ENCODE data around the gene ISG15. TPM values are rescaled to one million over a fixed set of nuclear protein-coding genes. Genes with fewer than 3 reads are reported as not detected.

ISG15 gene
- polyA plus RNA-seq (ENCODE audit: insufficient read length) = 6.2 TPM

GRCh38 chr1:1013105-1013921 lies at the start of gene ISG15:
Gene ISG15, plus strand, starts transcription at chr1:1013497. Its CDS starts 77 bp downstream, at chr1:1013574.
- DNase-seq (ENCODE audit: low read depth) = peak; percentile 80

- DNase-seq (ENCODE audit: low read depth) = no peak
Observed at GRCh38 chr1:963746-964525, 49.4 kb upstream of the ISG15 start.

GRCh38 chr1:964691-965525 lies 48.4 kb upstream of the ISG15 start:
- DNase-seq (ENCODE audit: low read depth) = no peak

- DNase-seq (ENCODE audit: low read depth) = no peak
Observed at GRCh38 chr1:965526-966134, 47.7 kb upstream of the ISG15 start.

- DNase-seq (ENCODE audit: low read depth) = no peak
Observed at GRCh38 chr1:966135-966703, 47.1 kb upstream of the ISG15 start, which contains the start of gene PLEKHN1. Gene PLEKHN1, plus strand, starts transcription at chr1:966482. Its CDS starts 50 bp downstream, at chr1:966532.

- DNase-seq (ENCODE audit: low read depth) = no peak
Observed at GRCh38 chr1:966704-967300, 46.5 kb upstream of the ISG15 start.

GRCh38 chr1:967466-968343 lies 45.6 kb upstream of the ISG15 start:
- no peak for DNase-seq (ENCODE audit: low read depth)

- no peak for DNase-seq (ENCODE audit: low read depth)
Observed at GRCh38 chr1:969260-969855, 43.9 kb upstream of the ISG15 start.

GRCh38 chr1:970242-970972 lies 42.9 kb upstream of the ISG15 start:
- no peak for DNase-seq (ENCODE audit: low read depth)

GRCh38 chr1:970973-971730 lies 42.1 kb upstream of the ISG15 start:
- DNase-seq (ENCODE audit: low read depth) = no peak

GRCh38 chr1:971751-972506 lies 41.4 kb upstream of the ISG15 start:
- no peak for DNase-seq (ENCODE audit: low read depth)

- DNase-seq (ENCODE audit: low read depth) = no peak
Observed at GRCh38 chr1:972726-973458, 40.4 kb upstream of the ISG15 start.

- no peak for DNase-seq (ENCODE audit: low read depth)
Observed at GRCh38 chr1:973459-974292, 39.6 kb upstream of the ISG15 start.

GRCh38 chr1:974293-974640 lies 39.0 kb upstream of the ISG15 start:
- DNase-seq (ENCODE audit: low read depth) = no peak

GRCh38 chr1:974687-975328 lies 38.5 kb upstream of the ISG15 start:
- DNase-seq (ENCODE audit: low read depth) = no peak
